Activated B cell treated with CpG ODN at 0.5 μM for 24 hours (primary cell): ENCODE measurements around the gene NEIL3. TPM values are rescaled to one million over a fixed set of nuclear protein-coding genes. Genes with fewer than 3 reads are reported as not detected.
"Not testable (repeated sequence)": the region's sequence is repeated elsewhere in the genome, so short reads cannot be mapped to it uniquely, and the experiment has no call there.

Experiments
- ATAC-seq: fragments of 200-7000 bp; cut with Tn5 transposase; one replicate; pipeline ENCODE4 v1.10.0; 2021; ENCODE audit warnings: low read depth, mild to moderate bottlenecking, moderate library complexity
- CTCF ChIA-PET: fragments of 350-600 bp; sonication (Branson Sonifier 250); formaldehyde crosslinking; loops from one replicate; lab custom pipeline; 2021; ENCODE audit warnings: antibody characterized with exemption; lab: Charles Lee
- POLR2A ChIA-PET: fragments of 350-600 bp; sonication (Branson Sonifier 250); formaldehyde crosslinking; loops from one replicate; lab custom pipeline; 2021; ENCODE audit warnings: antibody characterized with exemption; lab: Charles Lee
- DNase-seq: peaks from one replicate; pipeline ENCODE4 v3.0.0; 2022
- H3K27ac Mint-ChIP-seq: one replicate; pipeline ENCODE4 v1.8.0; 2020; ENCODE audit warnings: mixed read lengths
- H3K27me3 Mint-ChIP-seq: one replicate; pipeline ENCODE4 v1.8.0; 2021; ENCODE audit warnings: mixed read lengths
- H3K36me3 Mint-ChIP-seq: one replicate; pipeline ENCODE4 v1.8.0; 2021; ENCODE audit warnings: low read depth, mixed read lengths
- H3K4me1 Mint-ChIP-seq: one replicate; pipeline ENCODE4 v1.8.0; 2021; ENCODE audit warnings: mixed read lengths
- H3K4me3 Mint-ChIP-seq: one replicate; pipeline ENCODE4 v1.8.0; 2020; ENCODE audit warnings: mild to moderate bottlenecking, mixed read lengths
- H3K9me3 Mint-ChIP-seq: one replicate; pipeline ENCODE4 v1.8.0; 2020; ENCODE audit warnings: mixed read lengths
- CTCF ChIP-seq: fragments of 200-600 bp; IDR thresholded peaks from one replicate; pipeline ENCODE4 v1.8.0; 2022; ENCODE audit warnings: antibody characterized with exemption, mild to moderate bottlenecking
- intact Hi-C: fragments of 100-400 bp; cut with micrococcal nuclease; formaldehyde crosslinking; loops from one replicate; pipeline ENCODE4 v1.15.1; 2024
- total RNA-seq: library from RNA; stranded (reverse); gene quantifications from 2 replicates; pipeline ENCODE4 v1.2.3, GENCODE V29; 2022

NEIL3 gene
- total RNA-seq, 1 donor from 2014 or later = 0.35 TPM

GRCh38 chr4:177301126-177301639 lies 8.5 kb upstream of the NEIL3 start:
- ChIA-PET CTCF (no interaction called here), POLR2A (no interaction called here)
- Mint-ChIP-seq H3K4me3 (no peak overlapping the region), H3K9me3 (peaks cover 5% of the 10 kb centered on the region), H3K4me1 (no peaks in the 10 kb centered on the region), H3K27ac (no peak overlapping the region), H3K27me3 (no peaks in the 10 kb centered on the region), H3K36me3 (no peaks in the 10 kb centered on the region)
- intact Hi-C loops = no loop called here
- DNase-seq (no peak), ATAC-seq (no peak)
- TF ChIP-seq CTCF = no peak

- ATAC-seq (no peak), DNase-seq (no peak)
- no peaks in the 10 kb centered on the region for H3K27me3 Mint-ChIP-seq
- ChIA-PET CTCF (no interaction called here), POLR2A (no interaction called here)
- intact Hi-C loops = no loop called here
- H3K36me3 Mint-ChIP-seq = no peaks in the 10 kb centered on the region
- no peaks in the 10 kb centered on the region for H3K4me1 Mint-ChIP-seq
- H3K4me3 Mint-ChIP-seq = no peak overlapping the region
- no peak for TF ChIP-seq CTCF
- peaks cover 5% of the 10 kb centered on the region for H3K9me3 Mint-ChIP-seq
- H3K27ac Mint-ChIP-seq = no peak overlapping the region
Observed at GRCh38 chr4:177302371-177303100, 7.1 kb upstream of the NEIL3 start.

GRCh38 chr4:177304094-177304493 lies 5.6 kb upstream of the NEIL3 start:
- ATAC-seq = no peak
- DNase-seq = no peak
- Mint-ChIP-seq H3K27ac (no peak overlapping the region), H3K4me1 (no peaks in the 10 kb centered on the region), H3K27me3 (no peaks in the 10 kb centered on the region), H3K9me3 (no peaks in the 10 kb centered on the region), H3K36me3 (no peaks in the 10 kb centered on the region), H3K4me3 (no peak overlapping the region)
- CTCF ChIA-PET = no interaction called here
- no peak for TF ChIP-seq CTCF
- intact Hi-C loops = no loop called here
- POLR2A ChIA-PET = no interaction called here

GRCh38 chr4:177304864-177305263 lies 4.8 kb upstream of the NEIL3 start:
- DNase-seq, intact Hi-C loops, H3K4me3 Mint-ChIP-seq, H3K36me3 Mint-ChIP-seq, H3K27ac Mint-ChIP-seq, H3K4me1 Mint-ChIP-seq, ATAC-seq, POLR2A ChIA-PET, CTCF ChIA-PET, H3K27me3 Mint-ChIP-seq, H3K9me3 Mint-ChIP-seq: not testable (repeated sequence)

- no peaks in the 10 kb centered on the region for H3K36me3 Mint-ChIP-seq
- H3K4me1 Mint-ChIP-seq = peaks cover 11% of the 10 kb centered on the region
- no peak overlapping the region for H3K4me3 Mint-ChIP-seq
- POLR2A ChIA-PET = no interaction called here
- no peak for DNase-seq
- H3K27ac Mint-ChIP-seq = no peak overlapping the region
- no peaks in the 10 kb centered on the region for H3K27me3 Mint-ChIP-seq
- H3K9me3 Mint-ChIP-seq = no peaks in the 10 kb centered on the region
- intact Hi-C loops = no loop called here
- TF ChIP-seq CTCF = no peak
- ATAC-seq = no peak
- CTCF ChIA-PET = no interaction called here
Observed at GRCh38 chr4:177308125-177308524, 1.5 kb upstream of the NEIL3 start.
